IPS DF 19.7 (cell line): ENCODE data around the gene ARHGEF1.

Experiments
- DNase-seq: peaks from one replicate; pipeline ENCODE4 v3.0.0-alpha.2; 2013; ENCODE audit warnings: low read depth, low spot score

The ARHGEF1 gene

GRCh38 chr19:41882568-41883462 lies at the start of gene ARHGEF1:
TSS of gene ARHGEF1 (plus strand) at chr19:41883184. CDS start at chr19:41888083, 4,899 bp downstream.
- no peak for DNase-seq

GRCh38 chr19:41837981-41838708 lies 44.8 kb upstream of the ARHGEF1 start:
- DNase-seq = no peak

GRCh38 chr19:41839211-41839610 lies 43.8 kb upstream of the ARHGEF1 start:
- DNase-seq = no peak

- no peak for DNase-seq
Observed at GRCh38 chr19:41843371-41843770, 39.6 kb upstream of the ARHGEF1 start.

- DNase-seq = no peak
Observed at GRCh38 chr19:41844601-41845000, 38.4 kb upstream of the ARHGEF1 start, which contains the start of gene LYPD4. TSS of gene LYPD4 (minus strand) at chr19:41844683. CDS start at chr19:41839285, 5,398 bp downstream.

GRCh38 chr19:41845001-41845050 lies 38.2 kb upstream of the ARHGEF1 start, which contains the start of gene DMRTC2:
TSS of gene DMRTC2 (plus strand) at chr19:41845042. CDS start at chr19:41847429, 2,387 bp downstream.
- no peak for DNase-seq

- DNase-seq = no peak
Observed at GRCh38 chr19:41845051-41845590, 37.9 kb upstream of the ARHGEF1 start.

GRCh38 chr19:41847351-41848105 lies 35.5 kb upstream of the ARHGEF1 start:
- no peak for DNase-seq

- no peak for DNase-seq
Observed at GRCh38 chr19:41848666-41849065, 34.3 kb upstream of the ARHGEF1 start.

GRCh38 chr19:41849067-41849466 lies 33.9 kb upstream of the ARHGEF1 start:
- DNase-seq = no peak

GRCh38 chr19:41850381-41850780 lies 32.6 kb upstream of the ARHGEF1 start:
- no peak for DNase-seq

GRCh38 chr19:41851456-41851855 lies 31.5 kb upstream of the ARHGEF1 start:
- DNase-seq = no peak

GRCh38 chr19:41853344-41853743 lies 29.6 kb upstream of the ARHGEF1 start:
- DNase-seq = no peak

- no peak for DNase-seq
Observed at GRCh38 chr19:41853768-41854167, 29.2 kb upstream of the ARHGEF1 start.

- DNase-seq = no peak
Observed at GRCh38 chr19:41859213-41859617, 23.8 kb upstream of the ARHGEF1 start.

- peak; percentile 89 for DNase-seq
Observed at GRCh38 chr19:41859618-41860418, 23.2 kb upstream of the ARHGEF1 start, which contains the start of gene RPS19. TSS of gene RPS19 (plus strand) at chr19:41860255. CDS start at chr19:41860775, 520 bp downstream.

- DNase-seq = no peak
Observed at GRCh38 chr19:41860419-41861115, 22.4 kb upstream of the ARHGEF1 start.

- DNase-seq = no peak
Observed at GRCh38 chr19:41861116-41861768, 21.7 kb upstream of the ARHGEF1 start.

- DNase-seq = no peak
Observed at GRCh38 chr19:41861846-41862245, 21.1 kb upstream of the ARHGEF1 start.

GRCh38 chr19:41862445-41862986 lies 20.5 kb upstream of the ARHGEF1 start:
- DNase-seq = no peak
